ENCODE measurements around the gene EXT2.

GRCh38 chr11:44270403-44271273 lies 175.2 kb downstream of the EXT2 start:
- TF ChIP-seq CTCF (IDR thresholded peaks at IDR 0.05), result no peak
- no peak for TF ChIP-seq POLR2AphosphoS5 (IDR thresholded peaks at IDR 0.05)
